NCI-H1930 (cell line): ENCODE measurements around the gene AEBP2.
"Not testable (repeated sequence)": the region's sequence is repeated elsewhere in the genome, so short reads cannot be mapped to it uniquely, and the experiment has no call there.

ENCODE experiments used
- DNase-seq, 2 experiments: peaks; one replicate each; lab custom pipeline; 2025; lab: John Stamatoyannopoulos, UW

AEBP2 gene

DNA sequence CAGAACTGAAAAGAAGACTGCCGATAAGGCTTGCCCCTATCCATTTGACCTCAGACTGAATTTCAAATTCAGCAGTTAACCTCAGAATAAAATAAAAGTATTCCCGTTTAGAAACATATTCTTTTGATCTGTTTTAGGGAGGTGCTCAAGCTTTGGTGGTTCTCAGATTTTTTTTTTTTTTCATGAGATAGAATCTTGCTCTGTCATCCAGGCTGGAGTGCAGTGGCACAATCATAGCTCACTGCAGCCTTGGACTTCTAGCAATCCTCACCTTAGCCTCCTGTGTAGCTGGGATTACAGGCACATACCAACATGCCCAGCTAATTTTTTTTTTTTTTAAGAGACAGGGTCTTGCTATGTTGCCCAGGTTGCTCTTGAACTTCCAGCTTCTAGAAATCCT lies 15.5 kb downstream of the AEBP2 start:
- DNase-seq = no peak

DNA sequence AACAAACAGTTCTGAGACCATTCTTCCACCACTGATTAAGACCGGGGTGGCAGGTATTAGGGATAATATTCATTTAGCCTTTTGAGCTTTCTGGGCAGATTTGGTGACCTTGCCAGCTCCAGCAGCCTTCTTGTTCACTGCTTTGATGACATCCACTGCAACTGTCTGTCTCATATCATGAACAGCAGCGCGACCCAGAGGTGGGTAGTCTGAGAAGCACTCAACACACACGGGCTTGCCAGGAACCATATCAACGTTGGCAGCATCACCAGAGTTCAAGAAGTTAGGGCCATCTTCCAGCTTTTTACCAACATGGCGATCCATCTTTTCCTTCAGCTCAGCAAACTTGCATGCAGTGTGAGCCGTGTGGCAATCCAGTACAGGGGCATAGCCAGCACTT lies 16.9 kb downstream of the AEBP2 start:
- no peak for DNase-seq

DNA sequence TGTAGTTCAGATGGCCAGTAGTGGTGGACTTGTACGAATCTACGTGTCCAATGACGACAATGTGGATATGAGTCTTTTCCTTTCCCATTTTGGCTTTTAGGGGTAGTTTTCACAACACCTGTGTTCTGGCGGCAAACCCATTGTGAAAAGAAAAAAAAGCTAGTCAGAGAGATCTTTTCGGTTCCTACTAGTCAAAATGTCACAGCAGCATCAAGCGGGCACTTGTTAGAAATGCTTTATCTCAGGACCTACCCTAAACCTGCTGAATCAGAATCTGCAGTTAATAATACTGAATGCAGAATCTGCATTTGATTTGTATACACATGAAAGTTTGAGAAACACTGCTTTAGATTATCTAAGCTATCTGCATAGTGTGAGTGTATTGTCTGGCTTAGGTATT lies 18.3 kb downstream of the AEBP2 start:
- DNase-seq = no peak

DNA sequence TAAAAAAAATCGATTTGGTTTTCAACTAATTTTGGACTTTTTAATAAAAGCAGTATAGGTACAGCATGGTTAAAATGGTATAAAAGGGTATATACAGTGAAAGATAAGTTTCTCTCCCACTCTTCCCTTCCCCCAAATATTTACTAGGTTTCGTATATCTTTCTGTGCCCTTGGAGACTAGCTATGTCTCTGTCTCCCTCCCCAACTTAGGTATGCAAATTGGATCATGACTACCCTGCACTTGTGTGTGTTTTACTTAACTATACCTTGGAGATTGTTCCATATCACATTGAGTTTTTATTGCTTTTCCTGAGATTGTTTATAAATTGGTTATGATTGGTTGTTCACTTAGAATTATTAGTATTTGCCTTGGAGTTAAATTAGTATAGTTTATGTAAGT lies 19.4 kb downstream of the AEBP2 start:
- no peak for DNase-seq

DNA sequence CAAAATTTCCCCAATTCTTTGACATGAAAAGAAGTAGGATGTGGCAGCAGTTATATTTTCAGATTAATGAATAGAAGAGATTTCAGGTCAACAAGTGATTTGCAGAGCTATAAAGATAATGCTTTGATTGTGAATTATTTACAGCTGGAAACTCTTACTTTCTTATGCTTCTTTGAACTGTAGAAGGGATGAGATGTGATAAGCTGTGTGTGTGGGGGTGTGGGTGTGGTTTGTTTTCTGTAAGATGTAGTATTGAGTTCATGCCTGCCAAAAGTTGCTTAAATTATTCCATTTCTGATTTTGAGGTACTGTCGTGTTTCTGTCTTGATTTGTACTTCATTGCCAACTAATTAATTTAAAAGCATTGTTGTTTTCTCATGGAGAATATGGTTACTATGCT lies 22.7 kb downstream of the AEBP2 start:
- no peak for DNase-seq

DNA sequence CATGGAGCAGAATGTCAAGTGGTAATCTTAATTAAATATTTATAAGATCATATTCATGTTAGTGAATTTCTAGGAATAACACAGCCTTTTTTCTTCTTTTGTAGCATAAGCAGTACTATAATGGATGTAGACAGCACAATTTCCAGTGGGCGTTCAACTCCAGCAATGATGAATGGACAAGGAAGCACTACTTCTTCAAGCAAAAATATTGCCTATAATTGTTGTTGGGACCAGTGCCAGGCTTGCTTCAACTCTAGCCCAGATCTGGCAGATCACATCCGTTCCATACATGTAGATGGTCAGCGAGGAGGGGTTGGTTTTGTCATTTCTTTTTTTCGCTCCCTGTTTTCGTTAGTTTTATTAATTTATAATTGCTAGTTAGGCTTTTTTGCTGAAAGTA lies 23.1 kb downstream of the AEBP2 start:
- no peak for DNase-seq

DNA sequence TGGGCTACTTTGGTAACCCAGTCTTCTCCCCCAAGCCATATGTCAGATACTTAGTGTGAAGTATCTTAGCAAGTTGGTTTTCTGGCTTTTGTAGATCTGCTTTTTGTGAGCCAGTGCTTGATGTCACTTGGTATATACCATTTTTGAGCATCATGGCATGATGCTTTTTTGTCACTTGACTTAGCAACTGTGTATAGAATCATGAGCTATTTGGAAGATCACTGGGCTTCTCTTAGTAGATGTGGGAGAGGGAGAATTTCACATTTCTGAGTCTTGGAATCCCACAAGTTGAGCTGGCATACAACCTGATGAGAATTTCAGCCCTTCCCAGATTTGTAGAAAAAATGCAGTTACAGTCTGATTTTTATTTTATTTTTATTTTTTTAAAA lies 24.9 kb downstream of the AEBP2 start:
- no peak for DNase-seq

DNA sequence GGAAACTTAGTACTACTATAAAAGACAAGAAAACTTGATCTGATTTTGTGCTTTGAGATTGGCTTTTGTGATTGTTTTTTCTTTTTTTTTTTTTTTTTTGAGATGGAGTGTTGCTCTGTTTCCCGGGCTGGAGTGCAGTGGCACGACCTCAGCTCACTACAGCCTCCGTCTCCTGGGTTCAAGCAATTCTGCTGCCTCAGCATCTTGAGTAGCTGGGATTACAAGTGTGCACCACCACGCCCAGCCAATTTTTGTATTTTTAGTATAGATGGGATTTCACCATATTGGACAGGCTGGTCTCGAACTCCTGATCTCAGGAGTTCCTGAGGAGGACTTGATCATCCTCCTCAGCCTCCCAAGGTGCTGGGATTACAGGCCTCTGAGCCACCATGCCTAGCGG lies 26.4 kb downstream of the AEBP2 start:
- DNase-seq = no peak

DNA sequence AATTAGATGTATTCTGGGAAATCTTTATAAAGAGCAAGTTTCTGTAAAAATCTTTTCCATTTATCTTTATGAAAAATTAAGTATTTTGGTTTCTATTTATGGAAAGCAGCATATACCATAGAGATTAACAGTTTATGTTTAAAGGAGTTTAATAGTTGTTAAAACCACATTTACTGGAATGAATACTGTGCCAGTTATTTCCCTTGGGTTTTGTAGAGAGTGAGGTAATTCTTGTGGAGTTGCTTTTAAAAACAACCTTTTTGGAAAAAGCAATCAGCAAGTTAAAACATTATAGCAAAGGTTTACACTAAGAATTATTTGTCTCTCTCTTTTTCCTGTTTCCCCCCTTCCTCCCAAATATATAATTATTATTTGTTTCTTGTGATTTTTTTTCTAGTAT lies 34.9 kb downstream of the AEBP2 start:
- no peak for DNase-seq

DNA sequence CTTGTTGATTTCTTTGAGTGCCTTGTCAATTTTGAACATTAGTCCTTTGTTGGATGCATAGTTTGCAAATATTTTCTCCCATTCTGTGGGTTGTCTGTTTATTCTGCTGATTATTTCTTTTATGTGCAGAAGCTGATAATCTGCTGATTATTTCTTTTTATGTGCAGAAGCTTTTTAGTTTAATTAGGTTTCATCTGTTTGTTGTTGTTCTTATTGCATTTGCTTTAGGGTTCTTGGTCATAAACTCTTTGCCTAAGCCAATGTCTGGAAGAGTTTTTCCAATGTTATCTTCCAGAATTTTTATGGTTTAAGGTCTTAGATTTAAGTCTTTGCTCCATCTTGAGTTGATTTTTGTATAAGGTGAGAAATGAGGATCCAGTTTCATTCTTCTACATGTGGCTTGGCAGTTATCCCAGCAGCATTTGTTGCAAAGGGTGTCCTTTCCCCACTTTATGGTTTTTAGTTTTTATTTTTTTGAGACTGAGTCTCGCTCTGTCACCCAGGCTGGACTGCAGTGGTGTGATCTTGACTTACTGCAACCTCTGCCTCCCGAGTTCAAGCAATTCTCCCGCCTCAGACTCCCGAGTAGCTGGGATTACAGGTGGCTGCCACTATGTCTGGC lies 36.7 kb downstream of the AEBP2 start:
- not testable (repeated sequence) for DNase-seq

DNA sequence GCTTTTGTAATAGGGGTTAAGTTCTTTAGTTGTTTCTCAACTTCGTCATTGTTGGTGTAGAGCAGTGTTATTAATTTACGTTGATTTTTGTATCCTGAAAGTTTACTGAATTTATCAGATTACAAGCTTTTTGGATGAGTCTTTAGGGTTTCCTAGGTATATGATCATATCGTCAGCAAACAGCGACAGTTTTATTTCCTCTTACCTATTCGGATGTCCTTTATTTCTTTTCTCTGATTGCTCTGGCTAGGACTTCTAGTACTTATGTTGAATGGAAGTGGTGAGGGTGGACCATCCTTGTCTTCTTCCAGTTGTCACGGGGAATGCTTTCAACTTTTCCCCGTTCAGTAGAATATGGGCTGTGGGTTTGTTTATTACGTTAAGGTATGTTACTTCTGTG lies 37.8 kb downstream of the AEBP2 start:
- DNase-seq = no peak

DNA sequence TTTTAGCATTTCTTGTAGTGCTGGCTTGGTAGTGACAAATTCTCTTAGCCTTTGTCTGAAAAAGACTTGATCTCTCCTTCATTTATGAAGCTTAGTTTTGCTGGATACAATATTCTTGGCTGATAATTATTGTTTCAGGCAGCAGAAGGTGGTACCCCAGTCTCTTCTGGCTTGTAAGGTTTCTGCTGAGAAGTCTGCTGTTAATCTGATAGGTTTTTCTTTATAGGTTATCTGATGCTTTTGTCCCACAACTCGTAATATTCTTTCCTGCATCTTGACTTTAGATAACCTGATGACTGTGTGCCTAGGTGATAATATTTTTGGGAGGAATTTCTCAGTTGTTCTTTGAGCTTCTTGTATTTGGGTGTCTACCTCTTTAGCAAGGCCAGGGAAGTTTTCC lies 41.2 kb downstream of the AEBP2 start:
- DNase-seq = no peak

DNA sequence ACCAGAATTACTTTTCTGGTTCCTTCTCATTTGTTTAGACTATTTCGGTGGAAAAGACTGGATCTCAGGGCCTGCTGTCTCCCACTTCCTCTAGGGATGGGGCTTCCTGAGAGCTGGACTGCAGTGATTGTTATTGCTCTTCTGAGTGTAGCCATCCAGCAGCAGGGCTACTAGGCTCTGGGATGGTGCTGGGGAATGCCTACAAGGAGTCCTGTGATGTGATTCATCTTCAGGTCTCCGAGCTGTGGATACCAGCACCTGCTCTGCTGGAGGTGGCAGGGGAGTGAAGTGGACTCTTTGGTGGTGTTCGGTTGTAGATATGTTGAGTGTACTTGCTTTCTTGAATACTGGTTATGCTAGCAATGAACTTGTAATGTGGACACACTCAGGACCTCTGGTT lies 42.7 kb downstream of the AEBP2 start:
- no peak for DNase-seq

DNA sequence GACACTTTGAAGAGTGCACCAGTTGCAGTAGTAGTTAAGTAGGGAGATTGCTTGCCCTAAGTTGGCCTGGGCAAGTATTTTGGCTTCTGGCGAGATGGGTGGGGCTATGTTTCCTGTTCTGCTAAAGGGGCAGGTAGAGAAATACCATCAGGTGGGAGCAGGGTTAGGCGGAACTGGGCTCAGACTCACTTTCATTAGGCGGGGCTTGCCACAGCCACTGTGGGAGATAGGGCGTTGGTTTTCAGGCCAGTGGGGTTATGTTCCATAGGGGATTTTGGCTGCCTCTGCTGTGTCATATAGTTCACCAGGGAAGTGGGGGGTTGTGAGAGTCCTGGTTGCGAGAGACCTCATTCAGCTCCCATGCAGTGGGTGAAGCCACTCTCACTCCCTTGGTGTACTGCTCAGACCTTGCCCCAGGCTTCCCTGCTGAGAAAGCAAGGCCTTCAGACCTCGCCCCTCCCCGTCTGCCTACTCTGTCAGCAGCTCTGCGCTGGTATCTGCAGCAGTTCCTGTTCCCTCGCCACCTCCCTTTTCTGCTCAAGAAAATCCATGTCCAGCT lies 43.3 kb downstream of the AEBP2 start:
- no peak for DNase-seq

DNA sequence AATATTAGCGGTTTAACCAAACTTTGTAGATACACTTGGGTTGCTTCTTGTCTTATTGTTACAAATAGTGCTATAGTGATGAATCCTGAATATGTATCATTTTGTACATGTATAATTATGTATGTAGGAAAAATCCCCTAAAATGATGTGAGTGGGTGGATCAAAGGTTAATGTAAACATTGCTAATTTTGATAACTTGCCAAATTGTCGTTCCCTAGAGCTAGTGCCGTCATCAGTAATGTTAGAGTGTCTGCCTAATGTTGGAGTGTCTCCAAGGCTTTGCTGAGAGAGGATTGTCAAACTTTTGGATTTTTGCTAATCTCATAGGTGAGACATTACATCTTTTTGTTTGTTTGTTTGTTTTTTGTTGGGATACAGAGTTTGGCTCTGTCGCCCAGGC lies 44.4 kb downstream of the AEBP2 start:
- DNase-seq = no peak

DNA sequence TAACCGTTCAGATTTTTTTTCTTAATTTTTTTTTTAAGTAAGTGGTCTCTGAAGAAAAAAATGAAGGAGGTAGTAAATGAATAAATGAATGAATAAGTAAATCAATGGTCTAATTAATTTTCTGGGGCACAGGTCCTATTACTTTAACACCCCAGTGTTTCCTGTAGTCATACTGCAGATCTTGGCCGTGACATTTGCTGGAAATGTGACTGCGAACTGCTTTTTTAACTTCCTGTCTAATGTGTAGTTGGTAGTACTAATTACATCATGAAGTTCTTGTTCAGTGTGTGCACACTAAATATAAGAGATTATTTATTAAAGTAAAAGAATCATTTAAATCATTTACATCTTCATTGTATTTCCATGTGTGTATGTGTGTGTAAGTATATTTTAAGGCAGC lies 45.4 kb downstream of the AEBP2 start:
- no peak for DNase-seq

DNA sequence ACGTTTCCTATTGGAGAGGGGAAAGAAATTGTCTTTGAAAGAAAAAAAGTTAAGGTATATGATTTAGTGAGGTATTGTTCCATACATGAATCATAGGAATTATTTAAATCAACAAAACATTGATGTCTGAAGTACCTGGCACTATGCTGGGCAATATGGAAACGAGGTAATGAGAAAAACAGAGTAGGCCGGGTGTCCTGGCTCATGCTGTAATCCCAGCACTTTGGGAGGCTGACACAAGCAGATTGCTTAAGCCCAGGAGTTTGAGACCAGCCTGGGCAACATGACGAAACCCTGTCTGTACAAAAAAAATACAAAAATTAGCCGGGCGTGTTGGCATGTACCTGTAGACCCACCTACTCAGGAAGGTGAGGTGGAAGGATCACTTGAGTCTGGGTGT lies 45.9 kb downstream of the AEBP2 start:
- no peak for DNase-seq

DNA sequence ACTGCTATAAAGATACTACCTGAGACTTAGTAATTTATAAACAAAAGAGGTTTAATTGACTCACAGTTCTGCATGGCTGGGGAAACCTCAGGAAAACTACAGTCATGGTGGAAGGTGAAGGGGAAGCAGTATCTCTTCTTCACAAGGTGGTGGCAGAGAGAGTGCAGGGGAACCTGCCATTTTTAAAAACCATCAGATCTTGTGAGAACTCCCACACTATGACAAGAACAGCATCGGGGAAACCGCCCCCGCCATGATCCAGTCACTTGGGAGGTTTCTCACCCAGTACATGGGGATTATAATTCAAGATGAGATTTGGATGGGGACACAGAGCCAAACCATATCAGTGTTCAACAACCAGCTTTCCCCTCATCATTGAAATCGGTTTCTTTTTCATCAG lies 49.9 kb downstream of the AEBP2 start:
- DNase-seq = no peak

DNA sequence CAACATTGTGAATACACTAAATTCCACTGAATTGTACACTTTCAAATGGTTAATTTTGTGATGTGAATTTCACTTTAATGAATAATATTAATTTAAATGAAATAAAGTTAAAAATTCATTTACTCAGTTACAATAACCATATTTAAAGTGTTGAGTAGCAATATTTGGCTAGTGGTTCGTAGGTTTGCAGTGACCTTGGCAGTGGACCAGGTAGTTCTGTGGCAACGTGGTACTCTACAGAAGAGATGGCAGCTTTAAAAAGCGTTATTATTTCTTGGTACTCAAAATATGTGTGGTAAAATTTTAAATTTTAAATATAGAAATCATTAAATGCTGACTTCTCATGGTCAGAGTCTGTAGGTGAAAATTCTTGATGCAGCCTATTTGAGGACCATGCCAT lies 51.6 kb downstream of the AEBP2 start:
- DNase-seq = no peak

DNA sequence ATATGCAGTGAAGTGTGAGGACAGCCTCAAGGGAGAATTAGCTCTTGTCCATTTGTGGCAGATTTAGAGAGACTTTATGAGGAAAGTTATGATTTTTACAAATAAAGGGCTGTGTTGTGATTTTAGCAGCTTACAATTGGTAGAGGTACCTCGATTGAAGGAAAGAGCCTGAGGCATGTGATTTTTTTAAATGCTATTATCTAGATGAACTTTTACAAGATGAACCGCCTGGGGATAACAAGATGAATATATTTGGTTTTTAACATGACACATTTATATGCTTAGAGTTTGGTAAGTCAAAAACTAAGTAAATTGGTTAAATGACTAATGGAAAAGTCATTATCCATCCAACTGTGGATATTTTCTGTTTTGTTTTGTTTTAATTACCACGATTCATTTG lies 52.6 kb downstream of the AEBP2 start:
- DNase-seq = no peak

DNA sequence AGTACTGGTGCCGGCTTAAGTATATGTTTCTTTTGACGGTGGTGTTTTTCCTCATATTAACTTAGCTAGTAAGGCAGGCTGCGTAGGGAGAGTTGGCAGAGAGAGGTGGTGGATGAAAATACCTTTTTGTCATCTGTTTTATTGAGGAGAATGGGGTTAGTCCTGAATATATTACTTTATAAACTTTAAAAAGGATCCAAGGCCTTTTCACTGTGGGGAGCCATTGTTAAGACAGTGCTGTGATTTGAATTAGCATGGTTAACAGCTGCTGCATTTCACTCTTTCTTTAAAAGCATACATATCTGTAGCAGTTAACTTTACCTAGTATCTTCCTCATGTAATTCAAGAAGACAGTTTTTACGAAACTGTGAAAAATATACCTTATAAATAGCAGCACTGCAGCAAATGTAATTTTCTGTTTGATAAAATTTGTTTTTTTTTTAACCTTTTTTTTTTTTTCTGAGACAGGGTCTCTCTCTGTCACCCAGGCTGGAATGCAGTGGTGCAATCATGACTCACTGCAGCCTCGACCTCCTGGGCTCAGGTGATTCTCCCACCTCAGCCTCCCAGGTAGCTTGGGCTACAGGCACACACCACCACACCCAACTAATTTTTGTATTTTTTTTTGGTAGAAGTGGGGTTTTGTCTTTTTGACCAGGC lies 57.1 kb downstream of the AEBP2 start:
- DNase-seq = no peak

DNA sequence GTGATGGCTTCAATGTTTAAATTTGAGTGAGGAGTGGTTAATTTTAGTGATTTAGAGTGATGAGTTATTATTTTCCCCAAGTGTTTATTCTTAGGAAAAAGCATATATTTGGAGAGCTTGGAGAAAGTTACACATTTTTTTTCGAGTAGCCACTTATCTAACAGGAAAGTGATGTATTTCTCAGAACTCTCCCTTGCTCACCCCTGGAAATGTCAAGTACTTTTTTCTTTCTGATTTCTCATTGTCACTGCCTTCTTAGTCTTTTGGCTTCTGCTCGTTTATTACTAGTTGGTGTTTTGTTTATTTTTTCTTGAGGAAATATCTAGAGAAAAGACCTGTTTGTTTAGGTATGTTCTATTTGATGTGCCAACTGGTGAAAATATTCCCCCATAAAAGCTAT lies 58.8 kb downstream of the AEBP2 start:
- no peak for DNase-seq

DNA sequence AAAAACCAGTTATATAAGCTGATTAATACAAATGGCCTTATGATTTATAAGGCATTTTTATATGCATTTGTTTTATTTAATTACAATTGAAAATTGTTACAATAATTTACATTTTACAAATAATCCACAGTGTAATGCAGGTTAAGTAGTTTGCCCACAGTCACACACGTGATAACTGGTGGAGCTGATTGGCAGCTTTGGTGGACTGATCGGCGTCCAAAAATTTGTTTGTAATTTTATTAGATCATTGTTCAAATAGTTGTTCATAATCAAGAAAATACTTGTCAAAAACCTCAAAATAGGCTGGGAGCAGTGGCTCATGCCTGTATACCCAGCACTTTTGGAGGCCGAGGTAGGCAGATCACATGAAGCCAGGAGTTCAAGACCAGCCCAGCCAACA lies 59.7 kb downstream of the AEBP2 start:
- DNase-seq = no peak

DNA sequence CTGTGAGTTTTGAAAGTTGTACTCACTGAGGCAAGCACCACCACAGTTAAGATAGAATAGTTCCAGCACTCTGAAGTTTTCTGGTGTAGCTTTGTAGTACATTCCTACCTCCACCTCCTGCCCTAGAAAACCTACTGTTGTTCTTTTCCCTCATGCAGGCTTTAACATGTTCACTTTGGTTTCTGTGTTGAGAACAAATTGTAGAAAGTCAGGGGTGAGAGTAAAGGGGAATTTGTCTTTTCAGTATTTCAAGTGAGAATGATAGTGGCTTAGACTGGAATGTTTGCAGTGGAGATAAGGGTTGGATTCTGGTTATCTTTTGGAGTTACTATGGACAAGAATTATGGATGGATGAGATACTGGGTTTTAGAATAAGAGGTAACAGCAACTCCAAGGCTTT lies 67.2 kb downstream of the AEBP2 start:
- no peak for DNase-seq
